ENCODE measurements around the gene OPRM1. TPM values are rescaled to one million over a fixed set of nuclear protein-coding genes. Genes with fewer than 3 reads are reported as not detected.

Gene OPRM1
- total RNA-seq, 2 donors from 2014 or later = 3.1 TPM; not detected in 1

- no peaks in the 10 kb centered on the region for H3K4me1 ChIP-seq
- H3K9me3 ChIP-seq = no peaks in the 10 kb centered on the region
- ATAC-seq = no peak
- H3K27ac ChIP-seq = no peak overlapping the region
- H3K27me3 ChIP-seq = no peaks in the 10 kb centered on the region
- intact Hi-C loops (cut with DNase I) = no loop called here
- TF ChIP-seq CTCF (IDR thresholded peaks at IDR 0.05) (no peak), POLR2A (IDR thresholded peaks at IDR 0.05) (no peak)
- H3K36me3 ChIP-seq (replicated peaks in 1 of 2; ENCODE audit: insufficient read depth in 1 of 2, low read depth in 2 of 2) = no peaks in the 10 kb centered on the region
- H3K4me3 ChIP-seq = no peak overlapping the region
- no peak for DNase-seq
Measured at GRCh38 chr6:154210678-154211077, 171.6 kb downstream of the OPRM1 start.

- no peak for TF ChIP-seq CTCF (IDR thresholded peaks at IDR 0.05)
- no peak for TF ChIP-seq POLR2A (IDR thresholded peaks at IDR 0.05)
- H3K27ac ChIP-seq = no peak overlapping the region
- intact Hi-C loops (cut with DNase I) = no loop called here
- ATAC-seq (no peak), DNase-seq (no peak)
- no peaks in the 10 kb centered on the region for H3K9me3 ChIP-seq
- WGBS, 2 donors = 62 to 64% methylated on average over 3 of the region's 3 CpGs
- no peak overlapping the region for H3K4me3 ChIP-seq
- H3K36me3 ChIP-seq (replicated peaks in 1 of 2; ENCODE audit: insufficient read depth in 1 of 2, low read depth in 2 of 2) = no peaks in the 10 kb centered on the region
- peaks cover 7% of the 10 kb centered on the region for H3K4me1 ChIP-seq
- no peaks in the 10 kb centered on the region for H3K27me3 ChIP-seq
Measured at GRCh38 chr6:154213782-154214181, 174.7 kb downstream of the OPRM1 start.

- TF ChIP-seq CTCF (IDR thresholded peaks at IDR 0.05) (no peak), POLR2A (IDR thresholded peaks at IDR 0.05) (no peak)
- Histone ChIP-seq H3K27me3 (no peaks in the 10 kb centered on the region), H3K9me3 (no peaks in the 10 kb centered on the region), H3K4me1 (peaks cover 7% of the 10 kb centered on the region), H3K27ac (no peak overlapping the region), H3K36me3 (replicated peaks in 1 of 2; ENCODE audit: insufficient read depth in 1 of 2, low read depth in 2 of 2) (no peaks in the 10 kb centered on the region), H3K4me3 (no peak overlapping the region)
- no peak for ATAC-seq
- 79 to 82% methylated on average over 6 of the region's 6 CpGs for WGBS, 2 donors
- intact Hi-C loops (cut with DNase I) = no loop called here
- peak in 1 of 4 donors; percentile 11 for DNase-seq
Measured at GRCh38 chr6:154218301-154218700, 179.3 kb downstream of the OPRM1 start.

- TF ChIP-seq POLR2A (IDR thresholded peaks at IDR 0.05) = no peak
- TF ChIP-seq CTCF (IDR thresholded peaks at IDR 0.05) = no peak
- 87% methylated on average over 6 of the region's 6 CpGs for WGBS, 2 donors
- intact Hi-C loops (cut with DNase I) = no loop called here
- no peaks in the 10 kb centered on the region for H3K9me3 ChIP-seq
- H3K36me3 ChIP-seq (replicated peaks in 1 of 2; ENCODE audit: insufficient read depth in 1 of 2, low read depth in 2 of 2) = no peaks in the 10 kb centered on the region
- no peaks in the 10 kb centered on the region for H3K27me3 ChIP-seq
- no peak overlapping the region for H3K27ac ChIP-seq
- ATAC-seq = no peak
- H3K4me1 ChIP-seq = peaks cover 7% of the 10 kb centered on the region
- no peak for DNase-seq
- no peak overlapping the region for H3K4me3 ChIP-seq
Measured at GRCh38 chr6:154218787-154219186, 179.7 kb downstream of the OPRM1 start.

GRCh38 chr6:154219250-154219649 lies 180.2 kb downstream of the OPRM1 start:
- H3K9me3 ChIP-seq = no peaks in the 10 kb centered on the region
- no peak overlapping the region for H3K4me3 ChIP-seq
- no peak overlapping the region for H3K27ac ChIP-seq
- H3K27me3 ChIP-seq = no peaks in the 10 kb centered on the region
- H3K36me3 ChIP-seq (replicated peaks in 1 of 2; ENCODE audit: insufficient read depth in 1 of 2, low read depth in 2 of 2) = no peaks in the 10 kb centered on the region
- no peak for TF ChIP-seq POLR2A (IDR thresholded peaks at IDR 0.05)
- no peak for TF ChIP-seq CTCF (IDR thresholded peaks at IDR 0.05)
- peaks cover 7% of the 10 kb centered on the region for H3K4me1 ChIP-seq
- ATAC-seq (no peak), DNase-seq (no peak)
- intact Hi-C loops (cut with DNase I) = no loop called here
- WGBS, 2 donors = 93 to 95% methylated on average over 6 of the region's 6 CpGs

Measured in body of pancreas (tissue), 4 donors.